Gastroesophageal sphincter (tissue), 3 donors: ENCODE measurements around the gene ZRANB3.

ENCODE experiments used
- CTCF ChIP-seq, 4 experiments: fragments of 200-600 bp in 2 of 4; fragments of 450-650 bp in 2 of 4; sonication (generic) in 1 of 4; IDR thresholded peaks; one replicate each; pipeline ENCODE4 v1.5.1; 2017 to 2019; ENCODE audit warnings: antibody characterized with exemption in 4 of 4, mild to moderate bottlenecking in 2 of 4, moderate library complexity in 2 of 4
- EP300 ChIP-seq: sonication (generic); formaldehyde crosslinking; IDR thresholded peaks from one replicate; pipeline ENCODE4 v1.6.1; 2017; ENCODE audit warnings: antibody characterized with exemption, mild to moderate bottlenecking
- POLR2A ChIP-seq, 2 donors: fragments of 450-650 bp; IDR thresholded peaks; one replicate each; pipeline ENCODE4 v1.6.1; 2017; ENCODE audit warnings: antibody characterized with exemption in 2 of 2, mild to moderate bottlenecking in 2 of 2, moderate library complexity in 1 of 2
- POLR2AphosphoS5 ChIP-seq: sonication (generic); formaldehyde crosslinking; IDR thresholded peaks from one replicate; pipeline ENCODE4 v1.6.1; 2017; ENCODE audit warnings: antibody characterized with exemption

- TF ChIP-seq CTCF (IDR thresholded peaks at IDR 0.05) (no peak), POLR2AphosphoS5 (no peak), POLR2A (IDR thresholded peaks at IDR 0.05) (no peak), EP300 (no peak)
These were observed 433.3 kb downstream of the ZRANB3 start for GRCh38 chr2:135097532-135098231.
